ENCODE results near the gene NDRG3. TPM values are rescaled to one million over a fixed set of nuclear protein-coding genes. Genes with fewer than 3 reads are reported as not detected.

The NDRG3 gene
- total RNA-seq, 1 donor from 2014 or later, result 11.3 TPM

DNA sequence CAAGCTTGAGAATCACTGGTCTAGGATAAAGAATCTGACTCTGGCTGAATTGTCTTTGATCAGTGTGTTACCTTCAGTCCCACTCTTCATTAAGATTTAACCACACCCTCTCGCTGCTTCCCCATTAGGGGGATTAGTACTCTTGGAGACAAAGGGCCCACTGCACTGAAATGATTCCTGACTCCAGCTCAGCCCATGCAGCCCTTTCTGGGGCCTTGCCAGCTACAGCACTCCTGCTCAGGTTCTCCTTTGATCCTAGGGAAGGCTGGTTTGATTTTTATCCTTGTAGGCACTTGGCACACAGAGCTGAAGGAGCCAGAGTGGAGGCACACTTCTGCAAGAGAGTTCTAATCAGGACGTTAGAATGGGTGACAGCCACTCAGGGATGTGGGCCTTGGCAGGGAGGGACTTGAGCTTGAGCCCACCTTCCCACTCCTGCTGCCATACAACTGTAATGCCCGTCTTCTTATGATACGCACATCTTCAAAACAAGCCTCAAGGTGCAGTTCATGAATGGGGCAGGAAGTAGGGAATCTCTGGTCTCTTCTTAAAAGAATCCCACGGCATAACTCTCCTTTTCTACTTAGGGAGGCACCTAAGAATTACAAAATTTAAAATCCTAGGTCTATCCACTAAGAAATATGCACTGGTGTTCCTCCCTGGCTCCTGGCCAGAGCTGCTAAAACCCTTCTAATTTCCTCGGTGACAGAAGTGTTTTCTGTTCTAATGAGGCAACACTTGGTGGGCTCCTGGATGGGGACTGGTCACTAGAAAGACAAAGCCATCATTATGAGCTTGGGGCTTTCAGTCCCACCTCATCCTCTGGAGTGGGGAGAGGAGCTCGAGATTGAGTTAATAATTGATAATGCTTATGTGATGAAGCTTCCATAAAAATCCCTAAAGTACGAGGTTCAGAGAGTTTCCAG lies 98.4 kb downstream of the NDRG3 start:
- FAIRE-seq (no peak), DNase-seq (ENCODE audit: low read depth) (no peak)
- TF ChIP-seq, protein P1, sequence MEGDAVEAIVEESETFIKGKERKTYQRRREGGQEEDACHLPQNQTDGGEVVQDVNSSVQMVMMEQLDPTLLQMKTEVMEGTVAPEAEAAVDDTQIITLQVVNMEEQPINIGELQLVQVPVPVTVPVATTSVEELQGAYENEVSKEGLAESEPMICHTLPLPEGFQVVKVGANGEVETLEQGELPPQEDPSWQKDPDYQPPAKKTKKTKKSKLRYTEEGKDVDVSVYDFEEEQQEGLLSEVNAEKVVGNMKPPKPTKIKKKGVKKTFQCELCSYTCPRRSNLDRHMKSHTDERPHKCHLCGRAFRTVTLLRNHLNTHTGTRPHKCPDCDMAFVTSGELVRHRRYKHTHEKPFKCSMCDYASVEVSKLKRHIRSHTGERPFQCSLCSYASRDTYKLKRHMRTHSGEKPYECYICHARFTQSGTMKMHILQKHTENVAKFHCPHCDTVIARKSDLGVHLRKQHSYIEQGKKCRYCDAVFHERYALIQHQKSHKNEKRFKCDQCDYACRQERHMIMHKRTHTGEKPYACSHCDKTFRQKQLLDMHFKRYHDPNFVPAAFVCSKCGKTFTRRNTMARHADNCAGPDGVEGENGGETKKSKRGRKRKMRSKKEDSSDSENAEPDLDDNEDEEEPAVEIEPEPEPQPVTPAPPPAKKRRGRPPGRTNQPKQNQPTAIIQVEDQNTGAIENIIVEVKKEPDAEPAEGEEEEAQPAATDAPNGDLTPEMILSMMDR (IDR thresholded peaks at IDR 0.05; ENCODE audit: insufficient read depth, low read length, severe bottlenecking), result no peak
- H3K36me3 ChIP-seq (ENCODE audit: control insufficient read depth, insufficient read depth, low read length), result no peaks in the 10 kb centered on the region
- H3K4me3 ChIP-seq (ENCODE audit: low read depth, low read length), result no peak overlapping the region
- H3K27me3 ChIP-seq (ENCODE audit: control insufficient read depth, insufficient read depth, low read length), result no peaks in the 10 kb centered on the region

- Histone ChIP-seq H3K36me3 (ENCODE audit: control insufficient read depth, insufficient read depth, low read length) (no peaks in the 10 kb centered on the region), H3K4me3 (ENCODE audit: low read depth, low read length) (no peak overlapping the region), H3K27me3 (ENCODE audit: control insufficient read depth, insufficient read depth, low read length) (no peaks in the 10 kb centered on the region)
- TF ChIP-seq, protein P1 (IDR thresholded peaks at IDR 0.05; ENCODE audit: insufficient read depth, low read length, severe bottlenecking), result no peak
- DNase-seq (ENCODE audit: low read depth) (peak; percentile 63), FAIRE-seq (no peak)
Observed at GRCh38 chr20:36646678-36647077, 99.2 kb downstream of the NDRG3 start.

DNA sequence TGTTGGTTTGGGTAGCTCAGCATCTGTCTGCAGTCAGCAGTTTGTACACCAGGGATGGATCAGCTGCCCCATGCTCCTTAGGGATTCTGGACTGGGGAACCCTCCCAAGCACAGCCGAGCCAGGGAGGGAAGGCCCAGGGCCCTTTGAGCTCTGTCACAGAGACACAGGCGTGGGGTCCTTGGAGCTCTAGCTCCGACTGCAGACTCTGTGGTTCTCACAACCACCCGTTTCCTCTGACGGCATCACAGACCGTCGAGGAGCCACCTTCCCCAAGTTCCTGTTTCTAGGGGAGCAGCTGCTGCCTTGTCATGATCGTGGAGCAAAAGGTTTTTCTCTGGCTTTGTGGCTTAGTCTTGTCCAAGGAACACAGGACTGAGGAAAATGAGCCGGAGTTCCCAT lies 99.9 kb downstream of the NDRG3 start, which contains the start of gene SLA2:
SLA2 (minus strand) TSS at position 199 of the 400 bp plus-strand sequence. CDS start 4,861 bp downstream, outside the sequence.
- TF ChIP-seq, protein P1 (IDR thresholded peaks at IDR 0.05; ENCODE audit: insufficient read depth, low read length, severe bottlenecking), result no peak
- no peak for DNase-seq (ENCODE audit: low read depth)
- Histone ChIP-seq H3K27me3 (ENCODE audit: control insufficient read depth, insufficient read depth, low read length) (no peaks in the 10 kb centered on the region), H3K36me3 (ENCODE audit: control insufficient read depth, insufficient read depth, low read length) (no peaks in the 10 kb centered on the region), H3K4me3 (ENCODE audit: low read depth, low read length) (no peak within 1 kb of the TSS)
- FAIRE-seq, result no peak

DNA sequence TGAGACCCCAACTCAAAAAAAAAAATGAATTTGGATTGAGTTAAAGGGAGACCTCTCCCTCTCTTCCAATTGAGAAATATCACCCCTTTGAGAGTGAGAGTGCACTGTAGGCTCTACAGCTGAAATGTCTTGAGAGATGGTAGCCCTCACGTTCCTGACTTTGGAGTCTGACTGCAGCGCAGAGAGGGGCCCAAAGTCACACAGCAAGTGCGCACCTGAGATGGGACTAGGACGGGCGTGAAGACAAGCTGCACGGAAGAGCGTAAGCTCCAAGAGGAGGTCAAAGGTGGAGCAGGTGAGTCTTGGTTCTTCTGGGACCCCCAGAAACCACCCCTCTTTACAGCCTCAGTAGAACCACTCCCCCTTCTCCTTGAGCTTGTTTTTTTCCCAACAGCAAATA lies 100.5 kb downstream of the NDRG3 start:
- TF ChIP-seq, protein P1 (IDR thresholded peaks at IDR 0.05; ENCODE audit: insufficient read depth, low read length, severe bottlenecking), result no peak
- DNase-seq (ENCODE audit: low read depth) (no peak), FAIRE-seq (no peak)
- H3K36me3 ChIP-seq (ENCODE audit: control insufficient read depth, insufficient read depth, low read length), result no peaks in the 10 kb centered on the region
- H3K4me3 ChIP-seq (ENCODE audit: low read depth, low read length), result no peak overlapping the region
- H3K27me3 ChIP-seq (ENCODE audit: control insufficient read depth, insufficient read depth, low read length), result no peaks in the 10 kb centered on the region

DNA sequence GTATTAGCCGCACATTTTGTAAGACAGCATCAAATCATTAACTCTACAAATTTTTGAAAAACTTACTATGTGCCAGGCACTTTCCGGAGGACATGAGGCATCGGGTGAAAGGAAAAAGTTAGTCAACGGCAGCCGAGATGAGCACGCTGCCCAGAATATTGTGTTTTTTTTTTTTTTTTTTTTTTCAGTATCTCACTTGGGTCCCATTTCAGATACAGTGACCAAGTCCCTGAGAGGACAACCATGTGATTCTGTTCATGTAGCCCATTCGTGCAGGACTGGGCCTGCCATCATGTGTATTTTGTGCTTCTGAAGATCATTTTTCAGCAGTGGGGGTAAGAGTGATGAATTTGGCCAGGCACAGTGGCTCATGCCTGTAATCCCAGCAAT lies 101.2 kb downstream of the NDRG3 start:
- TF ChIP-seq, protein P1 (IDR thresholded peaks at IDR 0.05; ENCODE audit: insufficient read depth, low read length, severe bottlenecking), result no peak
- no peak for FAIRE-seq
- DNase-seq (ENCODE audit: low read depth), result no peak
- no peaks in the 10 kb centered on the region for H3K27me3 ChIP-seq (ENCODE audit: control insufficient read depth, insufficient read depth, low read length)
- H3K4me3 ChIP-seq (ENCODE audit: low read depth, low read length), result no peak overlapping the region
- no peaks in the 10 kb centered on the region for H3K36me3 ChIP-seq (ENCODE audit: control insufficient read depth, insufficient read depth, low read length)
